Nephron (organoid): ENCODE results near the gene TRIM8.
A peak's percentile ranks its signal among the peaks of the same experiment; 100 is the strongest.

Source experiments
- H3K27ac Mint-ChIP-seq, 3 experiments: 2 replicates each; pipeline ENCODE4 v1.8.0; 2020; ENCODE audit warnings: mixed read lengths in 3 of 3, mild to moderate bottlenecking in 2 of 3, moderate library complexity in 1 of 3
- H3K27me3 Mint-ChIP-seq: 2 replicates; pipeline ENCODE4 v1.8.0; 2021; ENCODE audit warnings: low read depth, mild to moderate bottlenecking, moderate library complexity, mixed read lengths
- H3K36me3 Mint-ChIP-seq: 2 replicates; pipeline ENCODE4 v1.8.0; 2020; ENCODE audit warnings: low read depth, mixed read lengths
- H3K4me1 Mint-ChIP-seq: 2 replicates; pipeline ENCODE4 v1.8.0; 2020; ENCODE audit warnings: mixed read lengths
- H3K4me3 Mint-ChIP-seq, 3 experiments: 2 replicates each; pipeline ENCODE4 v1.8.0; 2020; ENCODE audit warnings: mild to moderate bottlenecking in 3 of 3, mixed read lengths in 3 of 3, moderate library complexity in 2 of 3
- H3K9me3 Mint-ChIP-seq: 2 replicates; pipeline ENCODE4 v1.8.0; 2020; ENCODE audit warnings: mixed read lengths
- TF ChIP-seq, protein P1 (sequence below), 3 experiments: fragments of 200-600 bp; sonication (generic); IDR thresholded peaks; one replicate each; pipeline ENCODE4 v1.5.0; 2021; ENCODE audit warnings: antibody characterized with exemption in 3 of 3; ENCODE audit not compliant: unreplicated experiment in 3 of 3

Gene TRIM8

DNA sequence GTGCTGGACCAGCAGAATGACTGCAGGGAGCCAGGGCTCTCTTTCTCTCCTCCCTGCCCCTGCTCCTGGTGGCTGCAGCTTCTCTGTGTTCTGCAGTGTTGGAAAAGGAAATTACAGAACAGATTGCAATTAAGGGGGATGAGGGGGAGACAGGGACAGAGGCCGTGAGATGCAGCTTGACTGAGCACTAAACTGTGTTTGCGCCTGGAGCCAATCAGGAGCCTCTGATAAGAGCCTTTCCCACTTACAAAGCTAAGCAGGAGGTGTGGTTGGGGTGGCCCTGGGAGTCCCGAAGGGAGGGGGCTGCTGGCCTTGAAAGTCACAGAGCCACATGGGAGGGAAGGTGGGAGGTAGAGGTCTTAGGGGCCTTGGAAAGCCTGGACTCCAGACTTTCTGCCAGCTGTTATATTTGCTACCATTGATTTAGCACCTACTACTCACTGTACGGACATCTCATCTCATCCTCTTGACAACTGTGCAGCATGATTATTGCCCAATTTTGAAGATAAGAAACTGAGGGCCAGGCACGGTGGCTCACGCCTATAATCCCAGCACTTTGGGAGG is 26.7 kb downstream of the TRIM8 start:
- TF ChIP-seq, protein P1, sequence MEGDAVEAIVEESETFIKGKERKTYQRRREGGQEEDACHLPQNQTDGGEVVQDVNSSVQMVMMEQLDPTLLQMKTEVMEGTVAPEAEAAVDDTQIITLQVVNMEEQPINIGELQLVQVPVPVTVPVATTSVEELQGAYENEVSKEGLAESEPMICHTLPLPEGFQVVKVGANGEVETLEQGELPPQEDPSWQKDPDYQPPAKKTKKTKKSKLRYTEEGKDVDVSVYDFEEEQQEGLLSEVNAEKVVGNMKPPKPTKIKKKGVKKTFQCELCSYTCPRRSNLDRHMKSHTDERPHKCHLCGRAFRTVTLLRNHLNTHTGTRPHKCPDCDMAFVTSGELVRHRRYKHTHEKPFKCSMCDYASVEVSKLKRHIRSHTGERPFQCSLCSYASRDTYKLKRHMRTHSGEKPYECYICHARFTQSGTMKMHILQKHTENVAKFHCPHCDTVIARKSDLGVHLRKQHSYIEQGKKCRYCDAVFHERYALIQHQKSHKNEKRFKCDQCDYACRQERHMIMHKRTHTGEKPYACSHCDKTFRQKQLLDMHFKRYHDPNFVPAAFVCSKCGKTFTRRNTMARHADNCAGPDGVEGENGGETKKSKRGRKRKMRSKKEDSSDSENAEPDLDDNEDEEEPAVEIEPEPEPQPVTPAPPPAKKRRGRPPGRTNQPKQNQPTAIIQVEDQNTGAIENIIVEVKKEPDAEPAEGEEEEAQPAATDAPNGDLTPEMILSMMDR (IDR thresholded peaks at IDR 0.05; ENCODE audit: unreplicated experiment in 3 of 3), result no peak
- no peaks in the 10 kb centered on the region for H3K9me3 Mint-ChIP-seq
- H3K4me3 Mint-ChIP-seq, result peak overlapping the region; percentile 0 to 45 (median 25)
- H3K36me3 Mint-ChIP-seq, result no peaks in the 10 kb centered on the region
- H3K27me3 Mint-ChIP-seq, result no peaks in the 10 kb centered on the region
- peak overlapping the region; percentile 84 to 95 (median 92) for H3K27ac Mint-ChIP-seq
- H3K4me1 Mint-ChIP-seq, result peaks cover 71% of the 10 kb centered on the region

DNA sequence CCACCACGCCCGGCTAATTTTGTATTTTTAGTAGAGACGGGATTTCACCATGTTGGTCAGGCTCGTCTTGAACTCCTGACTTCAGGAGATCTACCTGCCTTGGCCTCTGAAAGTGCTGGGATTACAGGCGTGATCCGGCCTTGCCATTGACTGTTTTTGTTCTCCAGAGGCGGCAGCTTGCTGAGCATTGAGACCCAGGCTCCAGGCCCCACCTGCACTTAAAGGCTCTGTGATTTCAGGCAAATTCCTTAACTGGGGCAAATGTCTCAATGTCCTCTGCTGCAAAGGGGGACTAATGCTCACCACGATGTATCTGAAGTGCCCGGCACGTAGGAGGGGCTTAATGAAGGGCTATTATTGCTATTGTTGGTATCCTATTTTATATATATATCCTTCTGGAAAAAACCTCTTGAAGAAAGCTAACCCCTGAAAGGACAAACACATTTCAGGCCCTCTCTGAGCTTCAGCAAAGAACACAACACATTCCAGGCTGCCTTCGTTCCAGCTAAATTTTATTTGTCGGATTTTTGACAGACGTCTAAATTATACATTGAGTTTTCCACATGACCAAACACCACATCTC is 29.0 kb downstream of the TRIM8 start:
- Mint-ChIP-seq H3K9me3 (no peaks in the 10 kb centered on the region), H3K4me3 (peak overlapping the region; percentile 76 to 84 (median 82)), H3K27ac (peak overlapping the region; percentile 97 to 98 (median 98)), H3K36me3 (no peaks in the 10 kb centered on the region), H3K27me3 (no peaks in the 10 kb centered on the region), H3K4me1 (peaks cover 79% of the 10 kb centered on the region)
- TF ChIP-seq, protein P1 (IDR thresholded peaks at IDR 0.05; ENCODE audit: unreplicated experiment in 3 of 3), result no peak

DNA sequence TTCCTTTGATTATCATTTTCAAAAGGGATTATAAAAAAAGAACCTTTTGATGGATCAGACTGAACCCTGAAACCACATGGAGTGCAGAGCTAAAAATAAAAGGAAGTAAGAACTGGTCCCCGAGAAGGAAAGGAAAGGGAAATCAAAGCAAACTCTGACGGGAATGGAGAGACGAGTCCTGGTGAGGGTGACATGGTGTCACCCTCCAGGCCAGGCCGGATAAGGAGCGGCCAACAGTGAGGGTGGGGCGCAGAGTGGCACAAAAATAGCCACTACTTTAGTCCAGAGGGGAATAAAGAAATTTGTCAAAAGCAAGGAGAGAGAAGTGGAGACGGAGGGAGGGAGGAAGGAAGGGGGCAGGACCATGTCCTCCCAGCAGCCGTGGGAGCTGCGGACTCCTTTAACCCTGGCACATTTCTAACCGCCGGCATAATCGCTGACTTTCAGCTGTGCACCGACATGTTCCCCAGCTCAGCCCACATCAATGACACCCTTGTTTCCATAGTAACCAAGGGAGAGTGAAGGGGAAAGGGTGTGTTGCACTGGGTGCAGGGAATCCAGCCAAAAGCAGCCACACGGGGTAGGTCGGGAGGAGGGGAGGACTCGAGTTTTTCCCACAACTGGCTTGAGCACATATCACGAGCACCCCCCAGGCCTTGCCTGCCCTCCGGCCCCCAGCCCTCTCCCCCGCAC is 29.7 kb downstream of the TRIM8 start:
- no peaks in the 10 kb centered on the region for H3K36me3 Mint-ChIP-seq
- peak overlapping the region; percentile 76 to 84 (median 82) for H3K4me3 Mint-ChIP-seq
- no peaks in the 10 kb centered on the region for H3K9me3 Mint-ChIP-seq
- H3K4me1 Mint-ChIP-seq, result peaks cover 83% of the 10 kb centered on the region
- H3K27ac Mint-ChIP-seq, result peak overlapping the region; percentile 97 to 98 (median 98)
- TF ChIP-seq, protein P1 (IDR thresholded peaks at IDR 0.05; ENCODE audit: unreplicated experiment in 3 of 3), result no peak
- no peaks in the 10 kb centered on the region for H3K27me3 Mint-ChIP-seq

DNA sequence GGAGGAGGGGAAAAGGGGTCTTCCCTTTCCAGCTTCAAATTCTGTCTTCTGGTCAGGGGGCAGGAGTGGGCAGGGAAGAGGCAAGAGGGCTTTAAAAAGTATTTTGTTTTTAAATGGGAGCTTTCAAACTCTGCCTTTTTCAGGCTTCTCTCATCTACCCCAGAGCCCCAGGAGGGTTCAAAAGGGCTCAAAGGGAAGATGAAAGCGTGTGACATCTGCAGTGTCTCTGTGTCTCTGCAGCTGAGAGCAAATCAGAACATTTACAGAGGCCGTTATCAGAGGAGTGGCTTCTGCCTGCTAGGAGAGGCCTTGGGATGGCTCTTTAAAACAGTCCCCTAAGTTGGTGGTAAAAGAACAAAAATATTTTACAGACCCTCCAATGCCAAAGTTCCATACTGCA is 30.3 kb downstream of the TRIM8 start:
- TF ChIP-seq, protein P1 (IDR thresholded peaks at IDR 0.05; ENCODE audit: unreplicated experiment in 3 of 3), result no peak
- Mint-ChIP-seq H3K9me3 (no peaks in the 10 kb centered on the region), H3K36me3 (no peaks in the 10 kb centered on the region), H3K4me3 (peak overlapping the region; percentile 63 to 80 (median 76)), H3K27ac (peak overlapping the region; percentile 97 to 98 (median 98)), H3K27me3 (no peaks in the 10 kb centered on the region), H3K4me1 (peaks cover 88% of the 10 kb centered on the region)

DNA sequence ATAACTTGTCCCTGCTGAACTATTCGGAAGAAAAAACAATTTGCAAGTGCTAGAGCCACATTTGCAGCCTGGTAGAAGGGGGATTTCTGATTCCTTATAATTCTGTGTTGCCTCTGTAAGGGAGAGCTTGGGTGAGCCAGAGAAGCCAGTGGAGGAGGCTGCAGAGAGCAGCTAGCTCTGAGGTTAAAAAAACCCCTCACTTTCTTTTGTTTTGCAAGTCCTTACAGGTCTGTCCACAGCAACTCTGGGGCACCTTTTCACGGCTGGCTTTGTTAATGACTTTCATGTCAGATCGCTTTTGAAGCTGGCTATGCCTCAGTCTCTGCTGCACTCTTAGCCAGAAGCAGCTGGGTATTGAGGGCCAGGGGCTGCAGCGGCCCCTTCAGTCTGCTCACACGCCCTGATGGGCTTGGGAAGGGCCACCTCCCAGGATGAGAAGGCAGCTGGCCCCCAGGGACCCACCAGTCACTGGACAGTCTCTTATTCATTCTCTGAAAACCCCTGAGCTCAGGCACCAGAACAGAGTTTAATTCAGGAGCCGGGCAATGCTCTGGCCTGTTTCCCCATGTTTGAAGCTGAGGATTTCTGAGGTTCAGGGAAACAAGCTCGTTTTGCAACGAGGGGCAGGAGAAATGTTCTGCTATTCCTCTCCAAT is 30.9 kb downstream of the TRIM8 start:
- peaks cover 1% of the 10 kb centered on the region for H3K36me3 Mint-ChIP-seq
- TF ChIP-seq, protein P1 (IDR thresholded peaks at IDR 0.05; ENCODE audit: unreplicated experiment in 3 of 3), result no peak
- H3K9me3 Mint-ChIP-seq, result no peaks in the 10 kb centered on the region
- peak overlapping the region; percentile 97 to 98 (median 98) for H3K27ac Mint-ChIP-seq
- H3K4me3 Mint-ChIP-seq, result peak overlapping the region; percentile 63 to 80 (median 76)
- H3K27me3 Mint-ChIP-seq, result no peaks in the 10 kb centered on the region
- peaks cover 86% of the 10 kb centered on the region for H3K4me1 Mint-ChIP-seq
